Fibroblast of lung (primary cell): ENCODE data around the gene LCN10. TPM values are rescaled to one million over a fixed set of nuclear protein-coding genes. Genes with fewer than 3 reads are reported as not detected.

Experiments used
- DNase-seq, 2 donors: peaks; one replicate each; pipeline versions ENCODE4 v3.0.0 to v3.0.0-alpha.2; 2010; ENCODE audit warnings: low read depth in 2 of 2
- H2AFZ ChIP-seq: 2 replicates; pipeline ENCODE4 v1.5.1; 2012; ENCODE audit warnings: low read length, control low read depth, inconsistent platforms
- H3K27ac ChIP-seq: 2 replicates; pipeline ENCODE4 v1.5.1; 2011; ENCODE audit warnings: low read length, control low read depth; ENCODE audit not compliant: insufficient read depth
- H3K27me3 ChIP-seq: 2 replicates; pipeline ENCODE4 v1.5.1; 2011; ENCODE audit warnings: mild to moderate bottlenecking, low read length; ENCODE audit not compliant: control insufficient read depth, insufficient read depth
- H3K36me3 ChIP-seq: 2 replicates; pipeline ENCODE4 v1.5.1; 2011; ENCODE audit warnings: low read length; ENCODE audit not compliant: control insufficient read depth, insufficient read depth
- H3K4me1 ChIP-seq: 2 replicates; pipeline ENCODE4 v1.5.1; 2011; ENCODE audit warnings: low read length; ENCODE audit not compliant: control insufficient read depth, insufficient read depth; ENCODE audit errors: extremely low read depth
- H3K4me2 ChIP-seq: 2 replicates; pipeline ENCODE4 v1.5.1; 2011; ENCODE audit warnings: low read length, control low read depth; ENCODE audit not compliant: insufficient read depth; ENCODE audit errors: extremely low read depth
- H3K4me3 ChIP-seq, 4 experiments: fragments of 200-600 bp in 1 of 4; sonication (generic) in 1 of 4; replicated peaks in 1 of 4; 2 replicates each; pipeline ENCODE4 v1.5.1; 2011 to 2016; ENCODE audit warnings: low read length in 4 of 4, low read depth in 3 of 4, mild to moderate bottlenecking in 3 of 4, control low read depth in 2 of 4, inconsistent platforms in 1 of 4, mixed read lengths in 1 of 4; ENCODE audit not compliant: insufficient read depth in 1 of 4; ENCODE audit errors: control extremely low read depth in 1 of 4
- H3K79me2 ChIP-seq: 2 replicates; pipeline ENCODE4 v1.5.1; 2012; ENCODE audit warnings: mild to moderate bottlenecking, low read length, inconsistent platforms; ENCODE audit not compliant: control insufficient read depth, insufficient read depth
- H3K9ac ChIP-seq: 2 replicates; pipeline ENCODE4 v1.5.1; 2011; ENCODE audit warnings: mild to moderate bottlenecking, low read length, control low read depth; ENCODE audit not compliant: insufficient read depth
- H3K9me3 ChIP-seq: 2 replicates; pipeline ENCODE4 v1.5.1; 2012; ENCODE audit warnings: low read depth, low read length; ENCODE audit not compliant: control insufficient read depth, insufficient read depth
- H4K20me1 ChIP-seq: 2 replicates; pipeline ENCODE4 v1.5.1; 2011; ENCODE audit warnings: low read length; ENCODE audit not compliant: control insufficient read depth, insufficient read depth; ENCODE audit errors: extremely low read depth
- CTCF ChIP-seq, 2 donors: IDR thresholded peaks in 1 of 2; conservative IDR thresholded peaks in 1 of 2; 1 replicate in 1 of 2; 2 replicates in 1 of 2; pipeline ENCODE4 v1.5.1; 2011 to 2012; ENCODE audit warnings: low read length in 2 of 2, control low read depth in 1 of 2, inconsistent platforms in 1 of 2, low read depth in 1 of 2, mild to moderate bottlenecking in 1 of 2
- EZH2 ChIP-seq: IDR thresholded peaks from 2 replicates; pipeline ENCODE4 v1.5.1; 2012; ENCODE audit warnings: low read length, control low read depth, mild to moderate bottlenecking; ENCODE audit errors: missing control alignments
- polyA plus RNA-seq, 2 donors: library from polyadenylated mRNA; depleted of rRNA in 1 of 2; stranded (reverse) in 1 of 2; unstranded in 1 of 2; fragments of >200 nt; gene quantifications; 2 replicates each; pipeline ENCODE4 v1.2.1, GENCODE V29; 2011 to 2012; ENCODE audit warnings: missing spikeins in 1 of 2
- total RNA-seq: library from RNA; depleted of rRNA; stranded (reverse); fragments of >200 nt; gene quantifications from 2 replicates; pipeline ENCODE4 v1.2.1, GENCODE V29; 2014

LCN10 gene
- total and polyA plus RNA-seq, 2 donors (not counting 1 experiment from before 2014, with no cell fraction given): not detected

- Histone ChIP-seq H3K36me3 (no peaks in the 10 kb centered on the region), H3K4me1 (no peaks in the 10 kb centered on the region), H3K9me3 (no peaks in the 10 kb centered on the region), H3K9ac (no peak overlapping the region), H2AFZ (no peak overlapping the region), H3K4me3 (no peak overlapping the region), H3K27ac (no peak overlapping the region), H3K79me2 (no peaks in the 10 kb centered on the region), H4K20me1 (no peaks in the 10 kb centered on the region), H3K27me3 (peaks cover 26% of the 10 kb centered on the region), H3K4me2 (no peak overlapping the region)
- TF ChIP-seq EZH2 (no peak), CTCF (conservative IDR thresholded peaks at IDR 0.05 in 1 of 2, IDR thresholded peaks at IDR 0.05 in 1 of 2; ENCODE audit: low read depth in 1 of 2, low read length in 2 of 2) (no peak)
- DNase-seq: no peak
These were observed 2.2 kb downstream of the LCN10 start for GRCh38 chr9:136740491-136740890.

- no peaks in the 10 kb centered on the region for H4K20me1 ChIP-seq
- no peak overlapping the region for H3K27ac ChIP-seq
- H3K9me3 ChIP-seq: no peaks in the 10 kb centered on the region
- H3K4me2 ChIP-seq: no peak overlapping the region
- H3K9ac ChIP-seq: no peak overlapping the region
- no peak overlapping the region for H2AFZ ChIP-seq
- no peaks in the 10 kb centered on the region for H3K36me3 ChIP-seq
- peaks cover 26% of the 10 kb centered on the region for H3K27me3 ChIP-seq
- no peak for DNase-seq
- H3K4me1 ChIP-seq: no peaks in the 10 kb centered on the region
- TF ChIP-seq EZH2: no peak
- no peaks in the 10 kb centered on the region for H3K79me2 ChIP-seq
- H3K4me3 ChIP-seq: no peak overlapping the region
These were observed 2.7 kb downstream of the LCN10 start for GRCh38 chr9:136740069-136740468.

GRCh38 chr9:136739509-136739908, 3.2 kb downstream of the LCN10 start:
- Histone ChIP-seq H3K27me3 (peaks cover 26% of the 10 kb centered on the region), H3K4me2 (no peak overlapping the region), H2AFZ (no peak overlapping the region), H3K4me3 (no peak overlapping the region), H3K79me2 (no peaks in the 10 kb centered on the region), H3K4me1 (no peaks in the 10 kb centered on the region), H3K36me3 (no peaks in the 10 kb centered on the region), H3K9ac (no peak overlapping the region), H3K9me3 (no peaks in the 10 kb centered on the region), H3K27ac (no peak overlapping the region), H4K20me1 (no peaks in the 10 kb centered on the region)
- TF ChIP-seq EZH2 (no peak), CTCF (conservative IDR thresholded peaks at IDR 0.05 in 1 of 2, IDR thresholded peaks at IDR 0.05 in 1 of 2; ENCODE audit: low read depth in 1 of 2, low read length in 2 of 2) (no peak)
- DNase-seq: no peak
